ENCODE data around the gene UBL4A.
A peak's percentile ranks its signal among the peaks of the same experiment; 100 is the strongest.

Gene UBL4A

GRCh38 chrX:154481911-154482601, 4.4 kb downstream of the UBL4A start:
- no peak for DNase-seq (ENCODE audit: low read depth)

- DNase-seq (ENCODE audit: low read depth) = no peak
These were observed 5.2 kb downstream of the UBL4A start for GRCh38 chrX:154481195-154481594.

- DNase-seq (ENCODE audit: low read depth) = peak; percentile 89
These were observed 7.4 kb downstream of the UBL4A start, which contains the start of gene LAGE3 for GRCh38 chrX:154478728-154479622. LAGE3 (minus strand) TSS chrX:154479281; CDS start chrX:154478915, 366 bp downstream.

- DNase-seq (ENCODE audit: low read depth) = no peak
These were observed 8.4 kb downstream of the UBL4A start for GRCh38 chrX:154477891-154478477.

GRCh38 chrX:154476821-154477220, 9.6 kb downstream of the UBL4A start:
- no peak for DNase-seq (ENCODE audit: low read depth)

GRCh38 chrX:154473683-154474082, 12.7 kb downstream of the UBL4A start:
- no peak for DNase-seq (ENCODE audit: low read depth)

- no peak for DNase-seq (ENCODE audit: low read depth)
These were observed 13.5 kb downstream of the UBL4A start for GRCh38 chrX:154472685-154473632.

GRCh38 chrX:154471839-154472684, 14.4 kb downstream of the UBL4A start:
- no peak for DNase-seq (ENCODE audit: low read depth)

- DNase-seq (ENCODE audit: low read depth) = no peak
These were observed 15.4 kb downstream of the UBL4A start for GRCh38 chrX:154470914-154471568.

GRCh38 chrX:154470434-154470833, 16.0 kb downstream of the UBL4A start:
- no peak for DNase-seq (ENCODE audit: low read depth)

- DNase-seq (ENCODE audit: low read depth) = no peak
These were observed 16.5 kb downstream of the UBL4A start for GRCh38 chrX:154469880-154470279.

- no peak for DNase-seq (ENCODE audit: low read depth)
These were observed 17.3 kb downstream of the UBL4A start for GRCh38 chrX:154469114-154469513.

- DNase-seq (ENCODE audit: low read depth) = no peak
These were observed 18.2 kb downstream of the UBL4A start for GRCh38 chrX:154468217-154468616.

GRCh38 chrX:154467556-154467955, 18.9 kb downstream of the UBL4A start:
- DNase-seq (ENCODE audit: low read depth) = no peak

- no peak for DNase-seq (ENCODE audit: low read depth)
These were observed 19.5 kb downstream of the UBL4A start for GRCh38 chrX:154466907-154467306.

GRCh38 chrX:154466036-154466435, 20.4 kb downstream of the UBL4A start:
- DNase-seq (ENCODE audit: low read depth) = no peak

GRCh38 chrX:154465601-154466000, 20.8 kb downstream of the UBL4A start:
- no peak for DNase-seq (ENCODE audit: low read depth)

GRCh38 chrX:154464806-154465365, 21.5 kb downstream of the UBL4A start:
- DNase-seq (ENCODE audit: low read depth) = no peak

GRCh38 chrX:154463611-154464220, 22.7 kb downstream of the UBL4A start:
- no peak for DNase-seq (ENCODE audit: low read depth)
